ENCODE results near the gene HSDL1.

Gene HSDL1

DNA sequence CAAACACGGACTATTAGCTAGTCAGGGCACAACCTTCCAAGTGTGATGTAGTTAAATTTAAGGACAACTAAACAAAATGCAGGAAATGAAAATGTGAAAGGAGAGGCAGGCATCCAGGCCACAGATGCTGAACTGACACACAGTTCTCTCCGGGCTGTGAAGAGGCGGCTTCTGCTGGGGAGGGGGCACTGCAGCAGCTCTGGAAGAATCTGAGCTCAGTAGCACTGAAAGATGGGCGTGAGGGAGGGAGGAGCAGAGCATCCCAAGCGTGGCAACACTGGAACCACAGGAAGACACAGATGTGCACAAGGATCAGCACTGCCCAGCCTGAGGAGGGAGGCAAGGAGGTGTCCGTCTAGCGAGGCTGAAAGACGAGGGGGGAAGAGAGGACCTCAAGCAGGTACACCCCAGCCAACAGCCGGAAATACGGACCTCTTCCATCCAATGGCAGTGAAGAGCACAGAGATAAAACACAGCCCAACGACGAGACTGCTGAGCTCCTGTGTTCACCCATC lies 39.6 kb downstream of the HSDL1 start:
- DNase-seq, result no peak

DNA sequence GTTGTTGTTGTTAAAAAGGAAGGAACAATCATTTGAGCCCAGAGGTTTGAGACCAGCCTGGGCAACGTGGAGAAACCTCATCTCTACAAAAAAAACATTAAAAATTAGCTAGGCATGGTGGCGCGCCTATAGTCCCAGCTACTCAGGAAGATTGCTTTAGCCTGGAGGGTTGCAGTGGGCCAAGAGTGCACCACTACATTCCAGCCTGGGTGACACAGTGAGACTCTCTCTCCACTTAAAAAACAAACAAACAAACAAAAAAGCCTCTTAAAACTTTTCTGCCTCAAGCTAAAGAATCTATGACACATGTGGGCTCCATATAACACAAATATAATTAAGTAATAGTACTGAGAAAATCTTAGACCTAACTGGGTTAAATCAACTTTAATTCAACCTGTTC lies 40.7 kb downstream of the HSDL1 start:
- DNase-seq, result no peak

DNA sequence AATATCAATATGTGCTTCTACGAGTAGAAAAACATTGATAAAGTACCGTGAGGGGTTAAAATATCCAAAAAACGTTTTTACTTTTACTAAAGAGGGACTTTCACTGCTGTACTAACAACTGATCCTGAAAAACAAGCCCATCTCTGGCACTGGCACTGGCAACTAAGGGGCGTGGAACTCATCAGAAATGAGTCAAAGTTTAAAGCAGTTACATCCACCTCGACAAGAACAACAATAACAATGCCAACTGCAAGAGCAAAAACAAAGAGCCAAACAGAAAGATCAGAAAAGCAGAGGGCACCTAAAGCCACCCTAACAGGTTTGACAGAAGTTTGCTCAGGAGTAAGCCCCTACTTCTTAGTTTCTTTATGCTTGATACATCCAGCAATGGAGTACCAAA lies 41.3 kb downstream of the HSDL1 start:
- no peak for DNase-seq

DNA sequence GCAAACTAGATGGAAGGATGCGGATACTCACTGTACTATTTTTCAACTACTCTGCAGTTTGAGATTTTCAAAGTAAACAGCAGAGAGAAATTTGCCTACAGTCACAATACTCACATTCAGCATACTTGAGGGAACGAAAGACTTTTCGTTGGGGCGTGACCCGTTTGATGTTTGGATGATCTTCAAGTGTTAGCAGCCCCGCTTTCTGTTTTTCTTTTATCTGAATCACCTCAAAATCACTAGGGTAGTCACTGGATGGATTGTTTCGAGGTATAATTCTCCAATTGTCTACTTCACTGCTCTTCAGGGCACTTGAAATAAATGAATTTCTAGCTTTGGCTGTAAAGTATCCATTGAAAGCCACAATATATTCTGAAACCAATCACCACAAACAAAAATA lies 46.0 kb downstream of the HSDL1 start:
- peak; percentile 8 for DNase-seq

DNA sequence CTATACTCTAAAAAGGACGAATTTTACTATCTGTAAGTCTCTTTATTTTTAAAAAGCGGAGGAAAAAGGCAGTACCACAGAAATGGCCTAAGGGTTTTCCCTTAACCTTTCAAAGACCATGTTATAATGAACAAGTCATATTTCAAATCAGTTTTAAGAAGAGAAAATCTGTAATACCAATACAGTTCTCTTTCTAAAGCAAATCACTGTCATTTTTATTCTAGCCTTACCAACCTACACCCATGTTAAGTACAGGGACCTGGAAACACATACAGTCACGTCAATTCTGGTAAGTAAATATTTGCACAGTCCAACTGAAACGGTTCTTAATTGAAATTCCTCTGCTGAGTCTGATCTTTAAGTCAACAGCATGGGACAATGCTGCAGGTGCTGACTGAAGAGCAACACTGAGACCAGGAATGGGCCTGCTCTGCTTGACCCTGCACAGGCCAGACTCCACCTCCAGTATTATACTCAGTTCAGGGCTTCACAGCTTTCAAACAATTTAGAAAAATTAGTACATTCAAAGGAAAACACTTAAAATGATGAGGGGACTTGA lies 48.5 kb downstream of the HSDL1 start:
- DNase-seq, result no peak

DNA sequence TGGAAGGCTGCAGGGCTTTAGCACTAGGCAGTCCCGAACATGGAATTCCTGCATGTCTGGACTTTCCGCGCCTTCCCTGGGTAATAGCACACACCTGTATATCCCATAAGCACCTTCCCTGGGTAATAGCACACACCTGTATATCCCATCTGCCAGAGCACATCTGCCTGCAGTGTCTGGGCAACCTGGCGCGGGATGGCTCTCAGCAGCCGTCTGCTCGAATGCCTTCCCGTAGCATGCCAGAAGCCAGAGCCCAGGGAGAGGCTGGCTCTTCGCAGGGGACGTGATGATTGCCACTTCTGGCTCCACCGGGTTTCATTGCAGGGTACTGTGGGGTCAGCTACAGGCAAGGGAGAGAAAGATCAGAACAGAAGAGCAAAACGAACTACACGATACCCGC lies 49.5 kb downstream of the HSDL1 start:
- no peak for DNase-seq

GRCh38 chr16:84093879-84094270 lies 51.1 kb downstream of the HSDL1 start:
- no peak for DNase-seq

GRCh38 chr16:84093120-84093878 lies 51.7 kb downstream of the HSDL1 start:
- DNase-seq, result no peak

DNA sequence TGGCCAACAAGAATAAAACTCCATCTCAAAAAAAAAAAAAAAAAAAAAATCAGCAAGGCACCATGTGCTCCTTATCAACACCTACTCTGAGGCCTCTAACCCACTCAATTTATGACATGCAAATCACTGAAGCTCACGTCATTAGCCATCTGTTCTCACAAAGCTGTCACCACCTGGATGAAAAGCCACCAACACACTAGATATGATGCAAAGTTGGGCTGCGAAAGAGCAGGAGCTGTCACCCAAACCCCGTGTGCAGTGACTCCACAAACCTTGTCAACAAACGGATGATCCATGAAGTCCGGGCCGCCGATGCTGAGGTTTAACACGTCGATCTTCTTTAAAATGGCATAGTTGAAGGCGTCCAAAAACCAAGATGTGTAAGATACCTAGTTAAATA lies 53.5 kb downstream of the HSDL1 start:
- no peak for DNase-seq

GRCh38 chr16:84090211-84090610 lies 54.8 kb downstream of the HSDL1 start:
- DNase-seq, result no peak

DNA sequence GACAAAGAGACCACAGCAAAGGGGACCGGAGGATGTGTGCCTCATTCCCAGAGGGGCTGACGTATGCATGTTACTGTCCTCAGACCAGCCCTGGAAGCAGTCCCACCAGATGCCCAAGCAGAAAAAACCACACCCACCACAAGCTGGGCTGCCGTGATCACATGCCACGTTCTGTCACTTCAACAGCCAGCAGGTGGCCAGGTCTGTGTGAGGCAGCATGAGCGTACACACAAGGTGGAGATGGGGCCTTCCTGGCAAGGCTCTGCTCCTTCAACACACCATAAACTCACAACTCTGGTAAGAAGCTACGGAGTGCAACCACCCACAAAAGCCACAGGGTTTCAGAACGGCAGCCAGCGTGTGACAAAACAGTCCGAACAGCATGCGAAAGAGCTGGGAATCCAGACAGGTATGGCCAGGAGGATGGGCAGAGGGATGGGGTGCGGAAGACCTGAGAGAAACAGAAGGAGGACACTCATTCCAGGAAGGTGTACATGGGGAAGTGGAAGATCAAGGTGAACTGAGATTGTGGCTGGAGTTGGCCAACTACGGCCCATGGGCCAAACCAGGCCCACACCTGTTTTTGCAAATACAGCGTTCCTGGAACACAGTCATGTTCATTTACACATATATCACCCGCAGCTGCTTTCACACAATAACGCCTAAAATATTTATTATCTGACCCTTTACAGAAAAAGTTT lies 56.1 kb downstream of the HSDL1 start:
- peak; percentile 26 for DNase-seq

DNA sequence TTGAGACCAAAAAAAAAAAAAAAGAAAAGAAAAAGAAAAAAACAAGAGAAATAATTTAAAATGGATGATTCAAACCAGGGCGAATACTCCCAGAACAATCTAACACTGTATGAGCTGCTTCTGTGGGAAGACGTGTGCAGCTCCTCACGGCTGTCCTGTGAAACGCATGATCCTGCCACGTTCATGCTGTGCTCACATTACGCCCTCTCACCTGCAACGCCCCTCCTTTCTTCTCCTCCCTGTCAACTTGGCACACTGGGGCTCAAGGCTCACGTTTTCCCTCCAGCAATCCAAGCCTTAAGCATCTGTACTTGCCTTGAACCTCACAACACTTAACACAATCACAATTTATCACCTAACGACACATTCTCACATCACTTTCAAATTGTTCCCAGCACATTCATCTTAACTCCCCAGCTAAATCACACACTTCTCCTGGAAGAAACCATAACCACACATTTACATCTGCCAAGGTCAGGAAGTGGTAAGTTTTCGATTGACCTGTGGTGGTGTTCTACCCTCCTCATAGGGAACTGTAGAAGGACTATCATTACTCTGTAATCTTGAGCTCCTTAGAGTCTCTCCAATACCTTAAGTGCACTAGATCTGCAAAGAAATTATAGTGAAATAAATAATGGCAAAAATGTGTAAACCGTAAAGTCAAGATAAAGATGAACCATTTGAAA lies 57.4 kb downstream of the HSDL1 start:
- DNase-seq, result peak; percentile 61

DNA sequence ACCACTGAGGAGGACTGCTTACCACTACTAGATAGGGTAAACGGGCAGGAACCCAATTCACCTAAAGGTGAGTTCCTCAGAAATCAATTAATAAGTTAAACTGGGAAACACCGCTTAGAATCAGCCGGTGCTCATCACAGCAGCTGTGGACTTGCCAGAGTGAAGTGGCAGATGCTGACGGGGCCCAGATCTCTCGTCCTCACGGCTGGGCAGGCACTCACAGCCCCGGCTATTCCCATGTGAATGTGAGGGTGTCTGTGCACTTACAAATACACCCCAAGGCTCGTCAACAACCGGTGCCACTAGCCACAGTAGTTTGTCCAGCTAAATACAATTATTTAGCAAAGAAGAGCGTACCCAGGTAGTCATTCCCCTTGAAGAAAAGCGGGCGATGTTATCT lies 58.0 kb downstream of the HSDL1 start:
- DNase-seq, result no peak

DNA sequence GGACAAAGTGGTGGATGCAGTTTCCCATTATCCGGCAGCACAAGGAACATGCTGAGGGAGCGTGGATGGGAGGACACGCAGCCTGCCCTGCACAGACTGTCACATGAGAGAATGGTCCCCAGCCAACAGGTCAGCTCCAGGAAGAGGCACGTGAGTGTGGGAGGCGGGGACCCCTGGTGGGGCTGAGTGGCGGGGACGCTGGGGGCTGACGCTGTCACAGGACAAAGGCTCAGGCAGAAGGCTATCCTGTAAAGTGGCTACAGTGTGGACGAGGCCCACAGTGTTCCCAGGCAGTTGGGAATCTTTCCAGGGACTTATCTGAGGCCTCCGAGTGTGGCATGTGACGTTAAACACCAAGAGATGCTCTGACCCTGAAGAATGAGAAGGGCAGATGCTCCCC lies 58.6 kb downstream of the HSDL1 start:
- no peak for DNase-seq

DNA sequence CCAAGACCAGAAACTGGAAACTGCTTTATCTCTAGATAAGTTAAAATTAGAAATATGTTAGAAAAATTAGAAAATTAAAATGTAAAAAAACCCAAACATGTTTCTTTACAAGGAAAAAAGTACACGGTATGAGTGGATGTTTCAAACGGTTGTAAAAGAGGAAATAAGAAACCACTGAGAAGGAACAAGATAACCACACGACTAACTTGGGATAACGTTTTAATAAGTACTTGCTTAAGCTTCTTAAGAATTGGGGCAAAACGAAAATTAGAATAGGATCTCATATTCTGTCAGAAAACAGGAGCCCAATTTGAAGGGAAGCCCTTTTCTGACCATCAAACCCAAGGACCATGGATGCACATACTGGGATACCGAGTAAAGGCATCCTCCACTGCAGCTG lies 59.2 kb downstream of the HSDL1 start:
- DNase-seq, result no peak

GRCh38 chr16:84085271-84085667 lies 59.7 kb downstream of the HSDL1 start:
- no peak for DNase-seq

- no peak for DNase-seq
Measured at GRCh38 chr16:84084570-84085270, 60.3 kb downstream of the HSDL1 start.

- no peak for DNase-seq
Measured at GRCh38 chr16:84082835-84083569, 62.0 kb downstream of the HSDL1 start.

DNA sequence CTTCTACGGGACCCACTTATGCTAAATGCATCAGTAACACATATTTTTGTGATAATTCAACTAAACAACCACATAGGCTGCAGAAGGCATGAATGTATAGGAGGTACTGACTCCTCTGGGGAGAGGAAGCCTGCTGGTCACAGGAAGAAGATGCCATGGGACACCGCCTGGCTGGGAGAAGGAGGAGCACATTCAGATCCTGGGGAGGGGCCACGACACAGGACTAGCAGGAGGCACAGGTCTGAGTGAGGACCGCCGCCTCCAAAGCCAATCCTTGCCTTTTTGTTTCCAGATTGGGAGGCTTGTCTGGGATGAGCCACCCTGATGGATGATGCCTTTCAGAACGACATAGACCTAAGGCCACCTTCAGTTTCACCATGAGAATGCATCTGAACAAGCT lies 62.9 kb downstream of the HSDL1 start:
- DNase-seq, result no peak

DNA sequence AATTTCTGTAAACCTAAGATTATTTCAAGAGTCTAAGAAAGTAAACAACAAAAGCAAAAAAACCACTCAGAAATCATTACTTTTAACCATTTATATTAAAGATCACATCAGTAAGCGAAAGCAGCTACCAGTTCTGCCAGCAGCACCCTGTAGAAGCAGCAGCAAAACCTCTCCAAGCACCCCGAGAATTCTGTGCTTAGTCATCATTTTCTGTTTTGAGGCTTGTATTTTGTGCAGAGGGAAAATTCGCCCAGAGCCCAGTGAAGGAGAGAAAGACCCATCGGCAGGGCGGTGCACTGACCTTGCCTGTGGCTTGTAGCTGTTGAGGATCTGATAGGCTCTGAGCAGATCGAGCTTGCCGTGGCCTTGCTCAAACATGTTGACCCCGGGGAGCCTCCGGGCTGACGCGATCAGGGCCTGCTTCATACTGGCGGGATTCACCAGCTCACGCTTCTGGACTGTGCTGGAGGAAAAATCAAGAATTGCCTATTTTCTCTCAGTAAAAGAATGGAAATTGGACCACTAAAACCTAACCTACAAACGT lies 63.5 kb downstream of the HSDL1 start:
- no peak for DNase-seq

- DNase-seq, result no peak
Measured at GRCh38 chr16:84080813-84081212, 64.2 kb downstream of the HSDL1 start.

GRCh38 chr16:84080378-84080777 lies 64.6 kb downstream of the HSDL1 start:
- DNase-seq, result no peak
